Stimulated activated CD8-positive, alpha-beta memory T cell treated with anti-CD3 and anti-CD28 coated beads, Interleukin-15, amount 100 ng/mL, for 48 hours (primary cell): Measurements from ENCODE around the gene NXNL2.

Source experiments
- DNase-seq, 2 donors: peaks; one replicate each; pipeline ENCODE4 v3.0.0-alpha.2; 2020; ENCODE audit warnings: low read depth in 2 of 2

The NXNL2 gene

DNA sequence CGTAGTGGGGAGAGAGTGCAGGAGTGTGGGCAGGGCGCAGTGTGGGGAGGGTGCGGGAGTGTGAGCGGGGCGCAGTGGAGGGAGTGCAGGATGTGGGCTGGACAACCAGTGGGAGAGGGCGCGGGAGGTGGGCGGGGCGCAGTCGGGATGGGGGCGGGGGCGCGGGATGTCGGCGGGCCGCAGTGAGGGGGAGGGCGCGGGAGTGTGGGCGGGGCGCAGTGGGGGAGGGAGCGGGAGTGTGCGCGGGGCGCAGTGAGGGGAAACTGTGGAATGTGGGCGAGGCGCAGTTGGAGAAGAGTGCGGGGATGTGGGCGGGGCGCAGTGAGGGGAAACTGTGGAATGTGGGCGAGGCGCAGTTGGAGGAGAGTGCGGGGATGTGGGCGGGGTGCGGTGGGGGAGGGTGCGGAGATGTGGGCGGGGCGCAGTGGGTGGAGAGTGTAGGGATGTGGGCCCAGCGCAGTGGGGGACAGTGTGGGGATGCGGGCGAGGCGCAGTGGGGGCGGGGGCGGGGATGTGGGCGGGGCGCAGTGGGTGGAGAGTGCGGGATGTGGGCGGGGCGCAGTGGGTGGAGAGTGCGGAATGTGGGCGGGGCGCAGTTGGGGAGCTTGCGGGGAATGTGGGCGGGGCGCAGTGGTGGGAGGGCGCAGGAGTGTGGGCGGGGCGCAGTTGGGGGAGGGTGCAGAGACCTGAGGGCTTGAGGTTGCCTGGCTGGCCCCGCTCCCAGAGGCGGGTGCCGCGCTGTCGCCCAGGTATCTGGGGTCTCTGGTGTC, at the start of gene NXNL2:
Gene NXNL2 (plus strand): TSS at position 723 of the 770 bp plus-strand sequence. CDS start 257 bp downstream, outside the sequence.
- no peak for DNase-seq

DNA sequence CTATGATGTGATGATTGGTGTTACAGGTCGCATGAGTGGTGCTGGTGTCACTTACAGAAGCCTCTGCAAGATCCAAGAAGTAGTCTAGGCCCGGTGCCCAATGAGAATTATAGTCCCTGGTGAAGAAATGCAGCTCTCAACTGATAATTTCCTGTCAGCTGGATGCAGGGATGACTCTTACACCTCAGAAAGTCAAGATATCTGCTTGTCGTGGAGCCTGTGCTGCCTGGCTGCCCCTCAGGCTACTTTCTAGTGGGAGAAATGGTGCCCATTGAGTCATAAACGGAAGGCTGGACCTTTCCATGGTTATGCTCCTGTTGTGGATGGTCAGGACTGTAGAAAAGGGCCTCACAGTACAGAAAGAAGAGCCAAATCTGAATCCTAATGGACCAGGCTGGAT, 46.8 kb upstream of the NXNL2 start:
- no peak for DNase-seq

DNA sequence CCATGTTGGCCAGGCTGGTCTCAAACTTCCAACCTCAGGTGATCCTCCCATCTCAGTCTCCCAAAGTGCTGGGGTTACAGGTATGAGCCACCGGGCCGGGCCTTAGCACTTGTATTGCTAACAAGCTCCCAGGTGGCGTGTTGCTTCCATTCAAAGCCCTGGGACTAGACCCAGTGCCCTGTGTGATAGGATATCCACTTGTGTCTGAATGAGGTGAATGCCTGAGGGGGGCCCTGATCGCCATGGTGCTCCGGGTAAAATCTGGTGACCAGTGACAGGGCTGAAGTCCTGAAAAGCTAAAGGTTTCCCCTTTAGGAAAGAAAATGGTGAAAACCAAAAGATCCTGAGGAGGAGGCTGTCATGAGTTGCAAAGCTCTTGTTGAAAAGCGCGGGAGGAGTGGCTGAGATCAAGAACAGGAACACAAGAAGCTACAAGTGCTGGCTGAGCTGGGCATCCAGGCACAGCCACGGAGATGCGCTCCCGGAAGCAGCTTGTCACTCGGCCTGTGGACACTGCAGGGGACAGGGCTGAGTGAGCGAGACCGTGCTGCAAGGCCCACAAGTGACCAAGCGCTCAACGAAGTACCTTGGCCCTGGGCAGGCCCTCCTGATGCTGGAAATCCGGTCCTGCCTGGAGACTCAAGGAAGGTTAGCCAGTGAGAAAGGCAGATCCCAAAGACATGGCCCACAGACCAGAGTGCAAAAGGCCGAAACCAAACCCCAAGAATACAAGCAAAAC, 39.8 kb upstream of the NXNL2 start:
- DNase-seq: no peak

DNA sequence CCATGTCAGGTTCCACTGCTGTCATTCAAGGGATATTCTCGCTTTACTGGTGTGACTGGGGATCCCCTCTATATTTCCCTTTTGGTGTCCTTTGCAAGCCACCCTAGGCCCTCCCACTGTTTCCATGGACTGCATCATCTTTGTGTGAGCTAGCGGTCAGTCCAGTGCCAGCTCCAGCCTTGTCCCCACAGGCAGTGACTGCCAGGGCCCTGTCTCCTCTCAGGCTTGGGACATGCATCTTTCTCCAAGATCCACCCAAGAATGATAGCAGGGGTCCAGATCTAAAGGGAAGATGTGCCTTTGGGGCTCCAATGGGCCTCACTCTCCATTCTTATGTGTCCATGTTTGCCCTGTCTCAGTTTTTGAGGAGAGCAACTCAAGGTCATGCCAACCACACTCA, 37.8 kb upstream of the NXNL2 start:
- no peak for DNase-seq

DNA sequence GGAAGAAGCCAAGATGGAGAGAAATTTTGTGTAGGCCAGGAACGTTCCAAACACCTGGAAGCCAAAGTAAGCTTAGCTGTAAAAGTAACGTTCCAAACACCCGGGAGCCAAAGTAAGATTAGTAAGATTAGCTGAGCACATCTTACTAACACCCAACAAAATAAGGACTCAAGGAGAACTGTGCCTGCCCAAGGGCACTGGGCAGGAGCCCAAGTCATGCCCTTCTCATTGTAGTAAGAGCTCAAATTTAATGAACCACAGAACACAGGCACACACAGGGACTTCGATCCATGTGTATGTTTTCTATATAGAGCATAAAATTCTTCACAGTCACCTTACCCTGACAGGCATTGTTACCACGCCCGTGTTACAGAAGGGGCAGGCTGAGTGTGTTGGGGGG, 36.1 kb upstream of the NXNL2 start:
- DNase-seq: no peak

DNA sequence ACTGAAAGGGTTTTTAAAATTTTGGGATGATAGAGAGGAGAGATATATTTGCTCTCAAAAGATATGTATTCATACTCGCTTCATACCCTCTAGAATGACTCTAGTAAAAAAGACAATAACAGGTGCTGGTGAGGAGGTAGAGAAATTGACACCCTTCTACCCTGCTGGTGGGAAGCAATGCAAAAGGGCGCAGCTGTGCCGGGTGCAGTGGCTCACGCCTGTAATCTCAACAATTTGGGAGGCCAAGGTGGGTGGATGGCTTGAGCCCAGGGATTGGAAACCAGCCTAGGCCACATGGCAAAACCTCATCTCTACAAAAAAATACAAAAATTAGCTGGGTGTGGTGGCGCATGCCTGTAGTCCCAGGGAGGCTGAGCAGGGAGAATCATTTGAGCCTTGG, 33.9 kb upstream of the NXNL2 start:
- DNase-seq: no peak

DNA sequence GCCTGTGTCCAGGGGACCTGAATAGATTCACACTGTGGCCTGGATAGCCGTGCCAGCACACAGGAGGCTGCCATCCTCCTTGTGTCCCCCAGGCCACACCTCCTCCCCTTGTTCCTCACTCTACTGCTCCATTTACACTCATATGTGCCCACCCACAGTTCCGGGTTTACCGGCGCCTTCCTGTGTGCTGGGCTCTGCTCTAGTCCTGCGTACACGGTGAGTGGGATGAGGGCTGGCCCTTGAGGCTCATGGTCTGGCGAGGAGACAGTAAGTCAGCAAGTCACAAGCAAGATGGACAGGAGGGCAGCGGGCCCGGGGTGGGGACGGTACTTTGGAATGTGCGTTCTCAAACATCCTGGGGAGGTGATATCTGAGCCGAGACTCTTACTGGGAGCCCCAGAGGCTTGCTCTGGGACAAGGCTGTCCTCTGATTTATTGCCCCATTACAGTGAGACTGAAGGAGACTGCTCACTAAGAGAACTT, 32.4 kb upstream of the NXNL2 start:
- no peak for DNase-seq

DNA sequence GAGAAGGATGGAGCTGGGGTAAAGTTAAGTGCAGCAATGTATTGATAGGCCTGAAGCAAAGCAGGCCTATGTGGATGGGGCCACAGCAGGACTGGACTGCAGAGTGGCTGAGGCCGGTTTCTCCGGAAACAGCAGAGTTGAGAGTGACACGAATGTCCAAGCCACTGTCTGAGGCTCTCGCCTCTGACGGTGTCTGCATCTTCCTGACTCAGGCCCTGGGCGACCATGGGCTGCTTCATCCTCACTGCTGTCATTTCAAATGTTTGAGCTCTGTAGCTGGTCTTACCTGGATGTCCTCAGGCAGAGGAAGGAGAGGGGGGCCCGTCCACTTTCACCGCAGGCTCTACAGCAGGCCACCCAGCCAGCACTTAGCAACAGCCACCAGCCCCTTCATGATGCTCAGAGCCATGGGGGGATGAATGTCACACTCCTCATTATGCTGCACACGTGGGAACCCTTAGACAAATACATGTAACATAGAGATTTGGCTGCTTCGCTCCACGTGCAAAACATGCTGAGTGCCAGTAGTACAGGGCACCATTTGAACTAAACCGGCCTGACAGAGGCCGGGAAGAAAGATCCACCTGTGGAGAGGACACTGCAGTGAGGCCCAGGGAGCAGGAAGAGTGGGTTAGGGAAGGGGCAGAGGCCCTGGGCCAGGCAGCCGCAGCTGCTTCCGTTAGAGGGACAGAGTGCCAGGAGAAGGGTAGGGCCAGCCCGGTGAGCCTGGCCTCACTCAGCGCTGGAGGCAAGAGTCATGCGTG, 31.7 kb upstream of the NXNL2 start:
- DNase-seq: no peak

DNA sequence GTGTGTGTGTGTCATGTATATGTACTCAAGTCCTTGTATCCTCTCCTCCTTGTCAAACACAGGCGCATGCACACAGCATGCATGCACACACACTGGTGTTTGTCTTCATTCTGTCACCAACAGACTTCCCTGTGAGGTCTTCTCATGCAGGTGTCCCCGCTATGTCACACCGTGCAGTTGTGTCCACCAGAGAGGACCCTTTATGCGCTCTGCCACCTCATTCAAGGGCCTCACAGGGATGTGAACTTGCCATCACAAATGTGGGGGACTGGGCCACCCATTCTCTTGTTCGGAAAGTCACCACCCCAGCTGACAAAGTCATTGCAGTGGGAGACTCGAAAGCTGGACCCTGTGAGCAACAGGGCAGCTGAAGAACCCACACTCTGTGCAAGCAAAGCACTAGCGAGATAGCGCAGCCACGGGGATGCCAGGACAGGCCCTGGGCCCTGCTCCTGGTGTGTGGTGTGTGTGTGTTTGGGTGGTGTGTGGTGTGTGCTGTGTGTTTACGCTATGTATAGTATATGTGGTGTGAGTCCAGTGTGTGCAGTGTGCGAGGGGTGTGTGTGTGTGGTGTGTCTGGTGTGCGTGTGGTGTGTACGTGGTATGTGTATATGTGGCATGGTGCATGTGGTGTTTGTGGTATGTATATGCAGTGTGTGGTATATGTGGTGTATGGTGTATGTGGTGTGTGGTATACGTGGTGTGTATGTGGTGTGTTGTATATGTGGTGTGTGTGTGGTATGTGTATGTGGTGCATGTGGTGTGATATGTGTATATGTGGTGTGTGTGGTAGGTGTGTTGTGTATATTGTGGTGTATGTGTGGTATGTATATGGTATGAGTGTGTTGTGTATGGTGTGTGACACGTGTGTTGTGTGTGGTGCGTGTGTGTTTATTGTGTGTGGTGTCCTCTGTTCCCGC, 30.9 kb upstream of the NXNL2 start:
- no peak for DNase-seq

DNA sequence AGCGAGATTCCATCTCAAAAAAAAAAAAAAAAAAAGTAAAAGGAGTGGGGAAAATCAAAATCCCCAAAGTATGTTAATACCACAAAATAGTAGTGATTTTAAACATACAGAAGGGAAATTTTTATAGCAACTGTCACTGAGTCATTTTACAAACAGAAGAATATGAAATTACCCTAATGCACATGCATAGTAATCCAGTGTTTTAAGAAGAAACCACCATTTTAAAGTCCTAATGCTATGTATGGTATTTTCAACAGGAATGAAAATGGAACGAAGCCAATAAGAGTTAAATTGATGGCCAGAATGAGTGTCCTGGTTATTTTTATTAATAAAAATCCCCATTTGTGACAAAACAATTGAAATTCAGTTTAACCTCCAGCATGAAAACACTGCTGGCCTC, 26.7 kb upstream of the NXNL2 start:
- DNase-seq: no peak

DNA sequence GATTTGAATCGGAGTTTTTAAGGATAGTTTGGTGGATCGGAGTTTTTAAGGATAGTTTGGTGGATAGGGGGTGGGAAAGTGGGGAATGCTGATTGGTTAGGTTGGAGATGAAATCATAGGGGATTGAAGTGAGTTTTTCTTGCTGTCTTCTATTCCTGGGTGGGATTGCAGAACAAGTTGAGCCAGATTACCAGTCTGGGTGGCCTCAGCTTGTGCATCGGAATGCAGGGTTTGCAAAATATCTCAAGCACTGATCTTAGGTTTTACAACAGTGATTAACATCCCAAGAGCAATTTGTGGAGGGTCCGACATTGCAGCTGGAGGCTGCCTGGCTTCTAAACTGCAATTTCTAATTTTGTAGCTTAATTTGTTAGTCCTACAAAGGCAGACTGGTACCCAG, 23.1 kb upstream of the NXNL2 start:
- no peak for DNase-seq

DNA sequence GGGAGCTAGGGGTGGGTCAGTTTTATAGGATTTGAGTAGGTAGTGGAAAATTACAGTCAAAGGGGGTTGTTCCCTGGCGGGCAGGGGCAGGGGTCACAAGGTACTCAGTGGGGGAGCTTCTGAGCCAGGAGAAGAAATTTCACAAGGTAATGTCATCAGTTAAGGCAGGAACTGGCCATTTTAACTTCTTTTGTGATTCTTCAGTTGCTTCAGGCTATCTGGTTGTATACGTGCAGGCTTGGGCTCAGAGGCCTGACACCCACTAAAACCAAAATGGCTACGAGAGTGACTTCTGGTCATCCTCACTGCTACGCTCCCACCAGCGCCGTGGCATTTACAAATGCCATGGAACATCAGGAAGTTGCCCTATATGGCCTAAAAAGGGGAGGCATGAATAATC, 20.7 kb upstream of the NXNL2 start:
- no peak for DNase-seq

DNA sequence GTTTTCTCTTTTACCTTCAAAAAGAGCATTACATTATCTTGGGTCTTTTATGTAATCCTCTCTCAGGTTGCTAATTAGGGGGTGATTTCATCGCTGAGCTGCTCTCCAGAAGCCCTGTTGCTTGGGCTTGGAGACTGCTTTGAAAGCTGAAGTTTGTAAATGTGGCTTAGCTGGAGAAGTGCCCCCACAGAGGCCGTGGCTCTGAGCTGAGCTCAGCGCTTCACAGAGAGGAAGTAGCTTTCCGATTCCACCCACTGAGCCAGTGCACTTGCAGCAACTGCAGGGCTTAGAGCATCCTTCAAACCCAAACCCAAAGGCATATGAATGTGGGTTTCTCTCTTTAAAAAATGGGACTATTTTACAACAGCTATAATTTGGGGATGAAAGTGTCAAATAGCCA, 13.7 kb upstream of the NXNL2 start:
- DNase-seq: no peak

DNA sequence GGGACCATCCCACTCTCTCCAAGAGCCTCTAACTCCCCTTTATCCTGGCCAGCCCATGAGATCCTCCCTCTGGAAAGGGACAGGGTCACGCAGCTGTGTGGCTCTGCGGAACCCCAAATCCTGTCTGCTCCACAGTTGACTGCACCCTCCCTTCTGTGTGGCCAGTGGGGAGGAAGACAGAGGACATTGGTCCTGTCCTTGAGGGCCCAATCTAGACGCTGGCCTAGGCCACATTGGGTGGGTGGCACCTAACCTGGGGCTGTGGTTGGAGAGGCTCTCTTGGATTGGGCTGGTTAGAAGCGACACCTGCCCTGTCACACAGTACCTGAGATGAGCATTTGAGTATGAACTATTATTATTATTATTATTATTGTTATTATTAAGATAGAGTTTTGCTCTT, 12.6 kb upstream of the NXNL2 start:
- DNase-seq: no peak

DNA sequence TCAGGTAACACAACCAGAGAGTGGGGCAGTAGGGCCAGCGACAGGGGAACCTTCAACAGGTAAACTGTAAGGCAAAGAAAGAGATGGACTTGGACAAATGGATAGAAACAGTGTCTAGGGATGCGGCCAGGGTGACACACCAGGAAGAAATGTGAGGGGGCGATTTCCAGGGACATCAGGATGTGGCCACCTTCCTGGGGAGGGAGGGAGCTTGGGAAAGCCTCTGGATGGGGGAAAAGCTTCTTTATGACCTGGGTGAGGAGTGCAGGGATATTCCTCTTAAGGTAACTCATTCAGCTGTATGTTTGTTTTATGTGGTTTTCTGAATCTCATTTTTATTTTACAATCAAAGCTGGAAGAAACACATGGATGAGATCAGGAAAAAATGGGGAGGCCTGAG, 11.9 kb upstream of the NXNL2 start:
- DNase-seq: no peak

DNA sequence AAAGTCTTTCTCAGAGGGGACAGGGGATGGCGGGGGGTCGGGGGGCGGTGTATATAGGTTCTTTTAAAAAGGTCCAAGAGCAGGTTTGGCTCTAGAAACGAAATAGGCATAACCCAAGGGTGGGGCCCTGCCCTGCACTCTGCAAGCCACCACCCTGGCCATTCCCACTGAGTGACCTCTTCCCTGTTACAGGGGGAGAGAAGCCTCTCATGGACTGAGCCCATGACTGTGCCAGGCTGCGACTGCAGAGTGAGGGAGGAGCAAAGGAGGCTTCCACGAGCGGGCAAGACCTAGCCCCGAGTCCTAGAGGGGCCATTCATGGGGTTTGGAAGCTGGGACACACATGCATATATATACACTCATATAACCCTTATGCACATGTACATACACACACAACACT, 10.1 kb upstream of the NXNL2 start:
- no peak for DNase-seq

DNA sequence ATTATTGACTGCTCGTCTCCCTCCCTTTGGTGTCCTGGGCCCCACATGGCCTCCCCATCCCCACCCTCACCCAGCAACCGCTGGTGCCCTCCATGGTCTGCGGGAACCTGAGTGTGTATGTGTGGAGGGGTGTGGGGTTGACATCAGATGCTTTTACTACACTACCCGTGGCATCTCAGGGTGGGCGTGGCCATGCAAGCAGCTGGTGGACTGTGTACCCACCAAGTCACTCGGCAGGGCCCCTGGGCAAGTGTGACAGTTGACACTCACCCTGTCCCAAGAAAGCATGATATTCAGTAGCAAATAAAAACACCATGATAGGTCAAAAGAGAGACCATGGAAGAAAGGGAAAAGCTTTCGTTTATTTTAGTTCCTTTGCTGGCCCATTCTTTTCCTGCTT, 7.4 kb upstream of the NXNL2 start:
- no peak for DNase-seq

DNA sequence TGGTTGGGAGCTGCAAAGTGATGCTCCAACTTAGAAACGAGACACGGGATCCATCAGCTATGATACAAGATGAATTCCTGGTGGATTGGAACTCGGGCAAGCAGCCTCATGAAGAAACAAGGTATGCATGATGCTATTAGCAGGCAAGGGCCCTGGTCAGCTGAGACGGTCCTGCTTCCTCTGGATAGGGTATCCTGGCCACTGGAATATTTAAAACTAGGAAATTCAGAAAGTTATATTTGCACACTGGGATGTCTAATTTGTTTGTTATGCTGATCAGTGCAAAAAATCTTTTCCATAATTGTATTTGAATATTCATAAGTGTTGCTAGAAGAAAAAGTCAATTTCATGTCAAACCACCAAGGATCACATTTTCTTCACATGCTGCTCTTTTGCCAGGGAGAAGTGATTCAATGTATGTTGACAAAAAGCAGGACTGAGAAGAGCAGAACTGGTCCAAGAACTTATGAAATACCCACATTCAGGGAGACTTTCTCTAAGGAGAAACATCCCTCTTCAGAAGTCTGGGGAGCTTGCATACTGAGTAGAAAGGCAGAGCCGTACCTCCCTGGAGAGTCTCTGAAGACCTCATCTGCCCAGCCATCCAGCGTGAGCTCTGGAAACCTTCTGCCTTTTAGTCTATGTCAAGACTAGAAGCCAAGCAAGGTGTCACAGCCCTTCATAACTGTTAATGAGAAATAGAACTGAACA, 6.7 kb upstream of the NXNL2 start:
- DNase-seq: no peak

DNA sequence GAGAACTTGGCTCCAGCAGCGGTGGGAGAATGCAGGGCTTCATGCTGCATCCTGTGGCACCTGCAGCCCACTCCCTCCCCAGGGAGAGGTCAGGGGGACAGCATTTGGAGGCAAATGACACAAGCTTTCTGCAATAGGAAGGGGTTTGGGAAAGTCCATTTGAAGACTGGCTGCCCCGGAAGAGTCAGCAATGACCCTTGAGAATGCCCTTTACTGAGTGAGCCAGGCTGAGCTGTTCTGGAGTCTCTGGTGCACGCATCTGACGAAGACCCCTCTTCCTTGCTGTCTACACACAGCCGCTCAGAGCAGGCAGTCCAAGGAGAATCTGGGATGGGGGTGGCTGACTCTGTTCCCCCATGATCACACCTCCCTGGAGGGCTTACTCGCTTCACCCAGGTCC, 5.5 kb upstream of the NXNL2 start:
- DNase-seq: no peak

DNA sequence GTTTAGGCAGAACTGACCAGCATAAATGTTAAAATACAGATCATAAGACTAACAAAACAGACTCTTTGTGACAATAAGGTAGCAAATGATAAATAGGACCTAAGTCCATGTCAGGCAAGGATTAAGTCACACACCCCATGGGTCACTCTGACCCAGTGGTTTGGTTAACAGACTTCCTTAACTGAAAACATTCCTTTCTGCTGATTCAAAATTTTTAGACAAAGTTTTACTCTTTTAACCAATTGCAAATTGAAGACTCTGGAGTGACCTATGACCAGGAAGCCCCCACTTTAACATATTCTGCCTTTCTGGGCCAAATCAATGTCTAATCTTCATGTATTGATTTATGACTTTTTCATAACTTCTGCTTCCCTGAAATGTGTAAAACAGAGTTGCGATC, 4.9 kb upstream of the NXNL2 start:
- no peak for DNase-seq
